Activated CD8-positive, alpha-beta memory T cell treated with anti-CD3 and anti-CD28 coated beads, Interleukin-2, amount 50 U/mL, for 48 hours (primary cell): ENCODE data around the gene LYSET.
"Not testable (repeated sequence)": the region's sequence is repeated elsewhere in the genome, so short reads cannot be mapped to it uniquely, and the experiment has no call there.

Experiments used
- DNase-seq: peaks from one replicate; pipeline ENCODE4 v3.0.0-alpha.2; 2020

Gene LYSET

GRCh38 chr14:93184391-93185348, at the start of gene LYSET, which contains the start of gene MOAP1:
Gene LYSET (plus strand): TSS chr14:93185317. CDS start chr14:93185406, 89 bp downstream.
Gene MOAP1 (minus strand): TSS chr14:93184897. CDS start chr14:93184242, 655 bp downstream.
- DNase-seq = peak; percentile 95

GRCh38 chr14:93135399-93135798, 49.7 kb upstream of the LYSET start:
- no peak for DNase-seq

- DNase-seq = no peak
Measured at GRCh38 chr14:93136009-93136408, 49.1 kb upstream of the LYSET start.

- DNase-seq = not testable (repeated sequence)
Measured at GRCh38 chr14:93136508-93136907, 48.6 kb upstream of the LYSET start.

GRCh38 chr14:93137864-93138263, 47.3 kb upstream of the LYSET start:
- no peak for DNase-seq

GRCh38 chr14:93142854-93143652, 42.1 kb upstream of the LYSET start:
- no peak for DNase-seq

- no peak for DNase-seq
Measured at GRCh38 chr14:93146119-93146518, 39.0 kb upstream of the LYSET start.

GRCh38 chr14:93148979-93149378, 36.1 kb upstream of the LYSET start:
- no peak for DNase-seq

- no peak for DNase-seq
Measured at GRCh38 chr14:93150227-93151208, 34.6 kb upstream of the LYSET start.

GRCh38 chr14:93153121-93153520, 32.0 kb upstream of the LYSET start:
- no peak for DNase-seq

GRCh38 chr14:93155667-93156066, 29.4 kb upstream of the LYSET start:
- DNase-seq = no peak

GRCh38 chr14:93156693-93157369, 28.3 kb upstream of the LYSET start:
- no peak for DNase-seq

- DNase-seq = not testable (repeated sequence)
Measured at GRCh38 chr14:93158349-93158748, 26.8 kb upstream of the LYSET start.

GRCh38 chr14:93159625-93160352, 25.3 kb upstream of the LYSET start:
- DNase-seq = not testable (repeated sequence)

GRCh38 chr14:93160353-93160801, 24.7 kb upstream of the LYSET start:
- DNase-seq = no peak

GRCh38 chr14:93161411-93161940, 23.6 kb upstream of the LYSET start:
- DNase-seq = no peak

- DNase-seq = no peak
Measured at GRCh38 chr14:93163564-93163963, 21.6 kb upstream of the LYSET start.

GRCh38 chr14:93165271-93166265, 19.5 kb upstream of the LYSET start:
- not testable (repeated sequence) for DNase-seq

- not testable (repeated sequence) for DNase-seq
Measured at GRCh38 chr14:93168610-93169009, 16.5 kb upstream of the LYSET start.
